Measurements from ENCODE around the gene LRMDA.

GRCh38 chr10:76401006-76401405 is 969.6 kb downstream of the LRMDA start:
- TF ChIP-seq ZBTB7A (IDR thresholded peaks at IDR 0.05; ENCODE audit: low read depth) = no peak
- TF ChIP-seq TAF1 (IDR thresholded peaks at IDR 0.05; ENCODE audit: low read depth) = no peak
- no peak for TF ChIP-seq FOXM1 (IDR thresholded peaks at IDR 0.05; ENCODE audit: borderline replicate concordance, low read depth)
- TF ChIP-seq, protein P1, sequence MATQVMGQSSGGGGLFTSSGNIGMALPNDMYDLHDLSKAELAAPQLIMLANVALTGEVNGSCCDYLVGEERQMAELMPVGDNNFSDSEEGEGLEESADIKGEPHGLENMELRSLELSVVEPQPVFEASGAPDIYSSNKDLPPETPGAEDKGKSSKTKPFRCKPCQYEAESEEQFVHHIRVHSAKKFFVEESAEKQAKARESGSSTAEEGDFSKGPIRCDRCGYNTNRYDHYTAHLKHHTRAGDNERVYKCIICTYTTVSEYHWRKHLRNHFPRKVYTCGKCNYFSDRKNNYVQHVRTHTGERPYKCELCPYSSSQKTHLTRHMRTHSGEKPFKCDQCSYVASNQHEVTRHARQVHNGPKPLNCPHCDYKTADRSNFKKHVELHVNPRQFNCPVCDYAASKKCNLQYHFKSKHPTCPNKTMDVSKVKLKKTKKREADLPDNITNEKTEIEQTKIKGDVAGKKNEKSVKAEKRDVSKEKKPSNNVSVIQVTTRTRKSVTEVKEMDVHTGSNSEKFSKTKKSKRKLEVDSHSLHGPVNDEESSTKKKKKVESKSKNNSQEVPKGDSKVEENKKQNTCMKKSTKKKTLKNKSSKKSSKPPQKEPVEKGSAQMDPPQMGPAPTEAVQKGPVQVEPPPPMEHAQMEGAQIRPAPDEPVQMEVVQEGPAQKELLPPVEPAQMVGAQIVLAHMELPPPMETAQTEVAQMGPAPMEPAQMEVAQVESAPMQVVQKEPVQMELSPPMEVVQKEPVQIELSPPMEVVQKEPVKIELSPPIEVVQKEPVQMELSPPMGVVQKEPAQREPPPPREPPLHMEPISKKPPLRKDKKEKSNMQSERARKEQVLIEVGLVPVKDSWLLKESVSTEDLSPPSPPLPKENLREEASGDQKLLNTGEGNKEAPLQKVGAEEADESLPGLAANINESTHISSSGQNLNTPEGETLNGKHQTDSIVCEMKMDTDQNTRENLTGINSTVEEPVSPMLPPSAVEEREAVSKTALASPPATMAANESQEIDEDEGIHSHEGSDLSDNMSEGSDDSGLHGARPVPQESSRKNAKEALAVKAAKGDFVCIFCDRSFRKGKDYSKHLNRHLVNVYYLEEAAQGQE (IDR thresholded peaks at IDR 0.05; ENCODE audit: low read depth) = no peak
- TF ChIP-seq EP300 (IDR thresholded peaks at IDR 0.05; ENCODE audit: borderline replicate concordance) = no peak
- TF ChIP-seq TCF12 (IDR thresholded peaks at IDR 0.05; ENCODE audit: low read depth) = no peak
- TF ChIP-seq YY1 (IDR thresholded peaks at IDR 0.05; ENCODE audit: low read depth) = no peak

Data from Ishikawa (cell line).